ENCODE results near the gene REC114. TPM values are rescaled to one million over a fixed set of nuclear protein-coding genes. Genes with fewer than 3 reads are reported as not detected.
"Not testable (repeated sequence)": the region's sequence is repeated elsewhere in the genome, so short reads cannot be mapped to it uniquely, and the experiment has no call there.

The REC114 gene
- total RNA-seq: not detected in 2 replicates

- no peak within 1 kb of the TSS for H3K4me3 ChIP-seq (ENCODE audit: low read depth, low read length)
- TF ChIP-seq CTCF (conservative IDR thresholded peaks at IDR 0.05; ENCODE audit: low read depth, low read length): no peak
- no peak for DNase-seq (ENCODE audit: low read depth)
Measured at GRCh38 chr15:73442968-73443367, at the start of gene REC114. Gene REC114 (plus strand): TSS chr15:73443164. CDS start chr15:73443186, 22 bp downstream.

- no peak for TF ChIP-seq CTCF (conservative IDR thresholded peaks at IDR 0.05; ENCODE audit: low read depth, low read length)
- no peak overlapping the region for H3K4me3 ChIP-seq (ENCODE audit: low read depth, low read length)
- DNase-seq (ENCODE audit: low read depth): no peak
Measured at GRCh38 chr15:73393336-73393735, 49.6 kb upstream of the REC114 start.

DNA sequence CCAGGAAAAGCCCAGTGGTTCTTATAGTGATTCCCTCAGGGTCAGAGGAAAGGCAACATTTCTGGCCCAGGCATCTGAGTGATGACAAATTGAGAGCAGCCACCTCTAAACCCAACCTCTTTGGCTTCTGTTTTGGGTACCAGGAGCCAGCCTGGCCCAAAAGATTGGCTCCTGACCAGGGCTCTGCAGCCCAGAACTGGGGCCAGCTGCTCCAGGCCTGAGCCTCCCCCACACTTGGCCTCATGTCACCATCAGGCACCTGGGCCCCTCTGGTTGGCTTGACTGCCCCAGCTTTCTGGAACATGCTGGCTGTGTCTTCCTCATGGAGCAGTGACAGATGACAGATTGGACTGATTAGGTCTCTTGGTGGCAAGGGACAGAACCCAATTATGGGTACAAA, 48.2 kb upstream of the REC114 start:
- no peak for TF ChIP-seq CTCF (conservative IDR thresholded peaks at IDR 0.05; ENCODE audit: low read depth, low read length)
- no peak for DNase-seq (ENCODE audit: low read depth)
- H3K4me3 ChIP-seq (ENCODE audit: low read depth, low read length): no peak overlapping the region

GRCh38 chr15:73395671-73396070, 47.3 kb upstream of the REC114 start:
- no peak overlapping the region for H3K4me3 ChIP-seq (ENCODE audit: low read depth, low read length)
- TF ChIP-seq CTCF (conservative IDR thresholded peaks at IDR 0.05; ENCODE audit: low read depth, low read length): no peak
- no peak for DNase-seq (ENCODE audit: low read depth)

- DNase-seq (ENCODE audit: low read depth): no peak
- no peak overlapping the region for H3K4me3 ChIP-seq (ENCODE audit: low read depth, low read length)
- TF ChIP-seq CTCF (conservative IDR thresholded peaks at IDR 0.05; ENCODE audit: low read depth, low read length): no peak
Measured at GRCh38 chr15:73397461-73397860, 45.5 kb upstream of the REC114 start.

- DNase-seq (ENCODE audit: low read depth): no peak
- no peak for TF ChIP-seq CTCF (conservative IDR thresholded peaks at IDR 0.05; ENCODE audit: low read depth, low read length)
- no peak overlapping the region for H3K4me3 ChIP-seq (ENCODE audit: low read depth, low read length)
Measured at GRCh38 chr15:73398861-73399260, 44.1 kb upstream of the REC114 start.

- not testable (repeated sequence) for DNase-seq (ENCODE audit: low read depth); H3K4me3 ChIP-seq (ENCODE audit: low read depth, low read length)
Measured at GRCh38 chr15:73400222-73400621, 42.7 kb upstream of the REC114 start.

GRCh38 chr15:73403171-73403570, 39.8 kb upstream of the REC114 start:
- H3K4me3 ChIP-seq (ENCODE audit: low read depth, low read length): no peak overlapping the region
- no peak for TF ChIP-seq CTCF (conservative IDR thresholded peaks at IDR 0.05; ENCODE audit: low read depth, low read length)
- no peak for DNase-seq (ENCODE audit: low read depth)
